B cell (primary cell): ENCODE results near the gene JUND.

Source experiments
- CTCF ChIP-seq: fragments of 200-600 bp; IDR thresholded peaks from one replicate; pipeline ENCODE4 v1.8.0; 2022; ENCODE audit warnings: antibody characterized with exemption, mild to moderate bottlenecking
- EZH2 ChIP-seq: IDR thresholded peaks from 2 replicates; pipeline ENCODE4 v1.6.1; 2012; ENCODE audit warnings: borderline replicate concordance, low read depth, mild to moderate bottlenecking, moderate library complexity, low read length; ENCODE audit not compliant: insufficient read depth, poor library complexity, severe bottlenecking

GRCh38 chr19:18320865-18321733, 39.7 kb upstream of the JUND start:
- no peak for TF ChIP-seq CTCF
- no peak for TF ChIP-seq EZH2
